GM21529 (cell line): ENCODE data around the gene KCNC4.
A peak's percentile ranks its signal among the peaks of the same experiment; 100 is the strongest.

Experiments
- ATAC-seq: cut with Tn5 transposase; IDR thresholded peaks from one replicate; pipeline ENCODE4 v1.9.1; 2021; ENCODE audit not compliant: unreplicated experiment

The KCNC4 gene

GRCh38 chr1:110209715-110210603 lies at the start of gene KCNC4:
TSS of gene KCNC4 (plus strand) at chr1:110210314. CDS start at chr1:110211500, 1,186 bp downstream.
- ATAC-seq = peak; percentile 84

- ATAC-seq = no peak
Observed at GRCh38 chr1:110160538-110161100, 49.5 kb upstream of the KCNC4 start.

- no peak for ATAC-seq
Observed at GRCh38 chr1:110161165-110161564, 48.9 kb upstream of the KCNC4 start.

GRCh38 chr1:110161849-110162248 lies 48.3 kb upstream of the KCNC4 start:
- no peak for ATAC-seq

- no peak for ATAC-seq
Observed at GRCh38 chr1:110163591-110163990, 46.5 kb upstream of the KCNC4 start.

- ATAC-seq = no peak
Observed at GRCh38 chr1:110164725-110165350, 45.3 kb upstream of the KCNC4 start.

GRCh38 chr1:110165761-110166231 lies 44.3 kb upstream of the KCNC4 start:
- no peak for ATAC-seq

- ATAC-seq = no peak
Observed at GRCh38 chr1:110166861-110167260, 43.3 kb upstream of the KCNC4 start.

- no peak for ATAC-seq
Observed at GRCh38 chr1:110170766-110171733, 39.1 kb upstream of the KCNC4 start.

- ATAC-seq = no peak
Observed at GRCh38 chr1:110172001-110172400, 38.1 kb upstream of the KCNC4 start.

GRCh38 chr1:110173466-110174105 lies 36.5 kb upstream of the KCNC4 start:
- ATAC-seq = no peak

- no peak for ATAC-seq
Observed at GRCh38 chr1:110174961-110175360, 35.2 kb upstream of the KCNC4 start.

- ATAC-seq = no peak
Observed at GRCh38 chr1:110176299-110176956, 33.7 kb upstream of the KCNC4 start.

GRCh38 chr1:110177775-110178174 lies 32.3 kb upstream of the KCNC4 start:
- no peak for ATAC-seq

GRCh38 chr1:110183642-110184167 lies 26.4 kb upstream of the KCNC4 start:
- ATAC-seq = no peak

GRCh38 chr1:110184446-110184845 lies 25.7 kb upstream of the KCNC4 start:
- ATAC-seq = no peak

- ATAC-seq = no peak
Observed at GRCh38 chr1:110185181-110185580, 24.9 kb upstream of the KCNC4 start.

GRCh38 chr1:110186558-110186957 lies 23.6 kb upstream of the KCNC4 start:
- no peak for ATAC-seq

- ATAC-seq = no peak
Observed at GRCh38 chr1:110187139-110187890, 22.8 kb upstream of the KCNC4 start.
